Measurements from ENCODE around the gene RPL27A.

RPL27A gene

GRCh38 chr11:8709777-8710176, 27.2 kb downstream of the RPL27A start:
- TF ChIP-seq, protein P1, sequence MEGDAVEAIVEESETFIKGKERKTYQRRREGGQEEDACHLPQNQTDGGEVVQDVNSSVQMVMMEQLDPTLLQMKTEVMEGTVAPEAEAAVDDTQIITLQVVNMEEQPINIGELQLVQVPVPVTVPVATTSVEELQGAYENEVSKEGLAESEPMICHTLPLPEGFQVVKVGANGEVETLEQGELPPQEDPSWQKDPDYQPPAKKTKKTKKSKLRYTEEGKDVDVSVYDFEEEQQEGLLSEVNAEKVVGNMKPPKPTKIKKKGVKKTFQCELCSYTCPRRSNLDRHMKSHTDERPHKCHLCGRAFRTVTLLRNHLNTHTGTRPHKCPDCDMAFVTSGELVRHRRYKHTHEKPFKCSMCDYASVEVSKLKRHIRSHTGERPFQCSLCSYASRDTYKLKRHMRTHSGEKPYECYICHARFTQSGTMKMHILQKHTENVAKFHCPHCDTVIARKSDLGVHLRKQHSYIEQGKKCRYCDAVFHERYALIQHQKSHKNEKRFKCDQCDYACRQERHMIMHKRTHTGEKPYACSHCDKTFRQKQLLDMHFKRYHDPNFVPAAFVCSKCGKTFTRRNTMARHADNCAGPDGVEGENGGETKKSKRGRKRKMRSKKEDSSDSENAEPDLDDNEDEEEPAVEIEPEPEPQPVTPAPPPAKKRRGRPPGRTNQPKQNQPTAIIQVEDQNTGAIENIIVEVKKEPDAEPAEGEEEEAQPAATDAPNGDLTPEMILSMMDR (conservative IDR thresholded peaks at IDR 0.05): no peak
- H3K27ac ChIP-seq: no peak overlapping the region

GRCh38 chr11:8711895-8712442, 29.4 kb downstream of the RPL27A start:
- TF ChIP-seq, protein P1 (conservative IDR thresholded peaks at IDR 0.05): no peak
- no peak overlapping the region for H3K27ac ChIP-seq

GRCh38 chr11:8712506-8712905, 29.9 kb downstream of the RPL27A start:
- TF ChIP-seq, protein P1 (conservative IDR thresholded peaks at IDR 0.05): no peak
- no peak overlapping the region for H3K27ac ChIP-seq

DNA sequence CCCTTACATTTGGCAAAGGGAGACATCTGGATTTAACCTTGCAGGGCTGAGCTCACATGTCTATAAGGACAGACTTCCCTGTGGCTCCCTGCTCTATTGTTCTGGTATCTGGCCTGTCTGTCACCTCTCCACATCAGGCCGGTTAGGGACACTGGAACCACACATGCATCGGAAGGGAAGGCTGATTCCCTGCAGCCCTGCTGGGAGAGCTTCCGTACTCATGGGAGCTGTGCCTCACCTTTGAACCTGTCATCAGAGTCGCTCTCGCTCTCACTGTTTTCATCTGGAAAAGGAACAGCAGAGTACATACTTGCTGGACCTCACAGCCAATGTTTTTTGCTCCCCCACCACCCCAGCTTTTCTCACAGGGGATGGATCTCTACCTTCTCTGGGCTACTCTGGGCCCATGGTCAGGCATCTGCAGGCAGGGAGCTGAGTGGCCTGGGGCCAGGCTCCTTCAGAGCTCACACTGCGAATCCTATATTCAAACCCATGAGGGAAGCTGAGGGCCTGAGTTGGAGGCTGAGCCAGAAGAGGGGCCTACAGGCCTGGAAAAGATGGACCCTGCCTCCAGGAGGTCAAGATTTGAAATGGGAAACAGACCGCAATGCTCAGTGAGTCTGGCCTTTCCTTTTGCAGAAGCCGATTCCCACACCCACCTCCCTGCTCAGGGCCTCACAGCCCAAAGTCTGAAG, 31.3 kb downstream of the RPL27A start:
- H3K27ac ChIP-seq: no peak overlapping the region
- TF ChIP-seq, protein P1 (conservative IDR thresholded peaks at IDR 0.05): no peak

- H3K27ac ChIP-seq: no peak overlapping the region
- TF ChIP-seq, protein P1 (conservative IDR thresholded peaks at IDR 0.05): no peak
These were observed 32.1 kb downstream of the RPL27A start for GRCh38 chr11:8714622-8715225.

- no peak overlapping the region for H3K27ac ChIP-seq
- TF ChIP-seq, protein P1 (conservative IDR thresholded peaks at IDR 0.05): no peak
These were observed 32.9 kb downstream of the RPL27A start for GRCh38 chr11:8715501-8715900.

- TF ChIP-seq, protein P1 (conservative IDR thresholded peaks at IDR 0.05): no peak
- H3K27ac ChIP-seq: no peak overlapping the region
These were observed 34.9 kb downstream of the RPL27A start for GRCh38 chr11:8717544-8717875.
